HG03521 (cell line): Measurements from ENCODE around the gene ORAI3.
A peak's percentile ranks its signal among the peaks of the same experiment; 100 is the strongest.

Experiments
- ATAC-seq: cut with Tn5 transposase; IDR thresholded peaks from one replicate; pipeline ENCODE4 v1.9.1; 2021; ENCODE audit warnings: mild to moderate bottlenecking, moderate library complexity; ENCODE audit not compliant: unreplicated experiment

The ORAI3 gene

GRCh38 chr16:30948667-30949649 lies at the start of gene ORAI3:
ORAI3 (plus strand) TSS chr16:30949068; CDS start chr16:30949290, 222 bp downstream.
- ATAC-seq = peak; percentile 59

DNA sequence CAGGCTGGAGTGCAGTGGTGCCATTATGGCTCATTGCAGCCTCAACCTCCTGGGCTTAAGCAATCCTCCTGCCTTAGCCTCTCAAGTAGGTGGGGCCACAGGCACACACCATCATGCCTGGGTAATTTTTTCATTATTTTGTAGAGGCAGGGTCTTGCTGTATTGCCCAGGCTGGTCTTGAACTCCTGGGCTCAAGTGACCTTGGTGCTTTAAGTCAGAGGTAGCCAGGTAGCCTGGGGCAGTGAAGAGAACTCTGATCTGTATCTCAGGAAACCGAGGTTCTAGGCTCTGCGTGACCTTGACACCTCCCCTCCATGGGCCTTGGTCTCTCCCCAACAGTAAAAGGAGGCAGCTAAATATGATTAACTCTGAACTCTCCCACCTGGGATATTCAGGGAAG lies 49.1 kb upstream of the ORAI3 start:
- no peak for ATAC-seq

GRCh38 chr16:30900588-30900987 lies 48.3 kb upstream of the ORAI3 start:
- no peak for ATAC-seq

- ATAC-seq = no peak
Measured at GRCh38 chr16:30901201-30902028, 47.5 kb upstream of the ORAI3 start.

GRCh38 chr16:30902029-30902972 lies 46.6 kb upstream of the ORAI3 start:
- peak; percentile 47 for ATAC-seq

- no peak for ATAC-seq
Measured at GRCh38 chr16:30903002-30903401, 45.9 kb upstream of the ORAI3 start.

GRCh38 chr16:30903596-30903995 lies 45.3 kb upstream of the ORAI3 start:
- ATAC-seq = no peak

- no peak for ATAC-seq
Measured at GRCh38 chr16:30904114-30904780, 44.6 kb upstream of the ORAI3 start.

DNA sequence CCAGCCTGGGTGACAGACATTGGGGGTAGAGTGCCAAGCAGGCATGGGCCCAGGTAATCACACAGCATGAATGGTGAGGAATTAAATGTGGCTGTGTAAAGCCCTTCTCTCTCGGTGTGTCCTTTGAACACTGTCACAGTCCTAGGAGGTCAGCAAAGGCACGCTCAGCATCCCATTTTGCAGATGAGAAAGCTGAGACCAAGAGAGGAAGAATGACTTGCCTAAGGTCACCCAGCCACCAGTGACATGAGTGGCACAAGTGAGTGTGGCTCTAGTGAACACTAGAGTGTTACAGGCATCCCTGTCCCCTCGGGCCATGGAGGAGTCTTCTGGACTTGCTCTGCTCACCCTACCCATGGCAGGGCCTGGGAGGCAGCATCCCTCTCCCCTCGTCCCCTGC lies 41.8 kb upstream of the ORAI3 start:
- no peak for ATAC-seq

- no peak for ATAC-seq
Measured at GRCh38 chr16:30910427-30911029, 38.3 kb upstream of the ORAI3 start.

GRCh38 chr16:30912794-30913412 lies 36.0 kb upstream of the ORAI3 start:
- no peak for ATAC-seq

DNA sequence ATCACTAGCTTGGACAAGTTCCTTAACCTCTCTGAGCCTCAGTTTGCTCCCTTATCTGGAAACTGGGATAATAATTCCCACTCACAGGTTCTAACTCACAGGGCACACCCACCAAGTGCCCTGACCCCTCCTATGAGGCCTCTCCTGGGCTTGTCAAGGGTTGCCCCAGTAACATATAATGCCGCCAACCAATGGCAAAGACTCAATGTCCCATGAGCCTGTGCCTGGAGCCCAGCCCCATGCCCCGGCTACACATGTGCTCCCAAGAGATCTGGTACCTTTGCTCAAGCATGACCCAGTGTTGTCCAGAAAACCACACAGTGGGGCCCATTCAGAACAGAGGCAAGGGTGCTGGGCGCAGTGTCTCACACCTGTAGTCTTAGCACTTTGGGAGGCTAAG lies 34.0 kb upstream of the ORAI3 start:
- no peak for ATAC-seq

DNA sequence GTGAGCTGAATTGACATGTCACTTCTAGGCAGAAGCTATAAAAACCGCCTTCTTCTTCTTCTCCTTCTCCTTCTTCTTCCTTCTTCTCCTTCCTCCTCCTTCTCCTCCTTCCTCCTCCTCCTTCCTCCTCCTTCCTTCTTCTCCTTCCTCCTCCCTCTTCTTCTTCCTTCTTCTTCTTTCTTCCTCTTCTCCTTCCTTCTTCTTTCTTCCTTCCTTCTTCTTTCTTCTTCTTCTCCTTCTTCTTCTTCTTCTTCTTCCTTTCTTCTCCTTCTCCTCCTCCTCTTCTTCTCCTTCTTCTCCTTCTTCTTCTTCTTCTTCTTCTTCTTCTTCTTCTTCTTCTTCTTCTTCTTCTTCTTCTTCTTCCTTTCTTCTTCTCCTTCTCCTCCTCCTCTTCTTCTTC lies 30.3 kb upstream of the ORAI3 start:
- no peak for ATAC-seq

DNA sequence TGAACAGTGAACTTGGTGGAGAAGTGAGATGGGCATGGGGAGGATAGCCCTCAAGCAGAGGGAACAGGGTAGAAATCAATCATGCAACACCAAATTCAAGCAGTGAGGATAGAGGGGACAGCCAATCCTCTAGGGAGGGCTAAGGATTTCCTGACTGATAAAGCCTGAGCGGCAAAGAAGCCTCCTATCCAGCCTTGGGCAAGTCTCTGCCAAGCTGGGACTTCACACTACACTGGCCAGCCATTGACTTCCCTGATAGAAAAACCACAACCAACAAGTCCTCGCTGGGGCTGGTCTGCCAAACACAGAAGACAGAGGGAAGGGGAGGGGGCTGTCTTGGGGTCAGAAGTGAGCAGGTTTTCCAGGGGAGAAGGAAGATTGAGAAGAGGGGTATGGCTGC lies 28.0 kb upstream of the ORAI3 start:
- no peak for ATAC-seq

DNA sequence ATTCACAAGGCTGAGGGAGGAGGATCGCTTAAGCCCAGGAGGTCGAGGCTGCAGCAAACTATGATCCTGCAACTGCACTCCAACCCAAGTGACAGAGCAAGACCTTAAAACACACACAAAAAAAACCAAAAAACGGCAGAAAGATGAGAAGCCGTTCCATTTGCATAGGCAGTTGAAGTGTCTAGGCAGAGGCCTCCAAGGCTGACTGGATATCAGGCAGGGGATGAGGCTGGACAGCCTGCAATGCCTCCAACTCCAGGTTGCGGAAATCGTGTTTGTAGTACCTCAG lies 27.5 kb upstream of the ORAI3 start:
- no peak for ATAC-seq

DNA sequence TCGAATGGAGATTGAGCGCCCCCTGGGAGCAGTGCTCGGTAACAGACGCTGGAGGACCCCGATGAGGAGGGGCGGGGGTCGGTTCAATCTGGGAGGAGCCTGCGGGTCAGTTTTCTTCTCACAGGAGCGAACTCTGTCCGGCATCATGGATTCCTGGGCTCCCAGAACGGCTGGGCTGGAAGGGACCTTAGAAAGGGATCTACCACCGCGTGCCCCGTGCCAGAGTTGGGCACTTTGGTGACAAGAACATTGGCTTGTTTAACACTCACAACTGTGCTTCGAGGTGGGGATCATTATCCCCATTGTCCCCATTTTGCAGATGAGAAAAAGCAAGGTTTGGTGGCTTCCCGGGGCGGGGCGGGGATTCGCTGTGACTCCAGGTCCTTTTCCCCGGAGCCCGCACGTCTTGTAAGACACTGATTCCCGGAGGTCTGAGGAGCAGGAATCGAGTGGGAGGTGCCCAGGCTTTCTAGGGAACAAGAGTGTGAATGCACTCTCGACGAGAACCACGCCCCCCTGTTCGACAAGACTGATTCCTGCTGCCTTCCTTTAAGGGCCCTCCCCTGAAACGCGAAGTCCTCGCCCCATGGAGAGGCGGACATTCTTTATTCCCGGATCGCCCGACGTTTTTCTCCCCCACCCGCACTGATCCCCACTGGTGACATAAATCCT lies 27.0 kb upstream of the ORAI3 start:
- ATAC-seq = no peak

DNA sequence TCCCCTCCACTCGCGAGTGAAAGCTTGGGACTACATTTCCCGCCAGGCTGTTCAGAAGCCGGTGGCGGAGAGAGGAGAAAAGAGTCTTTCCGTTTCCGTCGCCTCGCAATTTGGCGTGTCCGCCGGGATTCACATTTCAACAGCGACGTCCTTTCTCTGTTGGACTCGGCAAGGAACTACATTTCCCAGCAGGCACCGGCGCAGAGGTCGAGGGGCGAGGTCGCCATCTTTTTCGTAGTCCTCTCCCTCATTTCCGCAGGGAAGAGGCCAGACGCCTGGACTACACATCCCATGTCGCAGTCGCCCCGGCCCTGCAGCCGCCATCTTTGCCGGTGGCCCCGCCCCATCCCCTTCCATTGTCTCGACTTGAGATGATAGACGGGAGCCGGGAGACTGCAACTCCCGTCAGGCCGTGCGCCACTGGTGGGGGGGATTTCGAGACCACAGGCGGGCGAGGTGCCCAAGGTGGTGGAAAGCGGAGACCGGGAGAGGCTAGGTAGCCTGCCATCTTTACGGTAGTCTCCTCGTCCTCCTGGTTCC lies 26.4 kb upstream of the ORAI3 start:
- ATAC-seq = peak; percentile 71

DNA sequence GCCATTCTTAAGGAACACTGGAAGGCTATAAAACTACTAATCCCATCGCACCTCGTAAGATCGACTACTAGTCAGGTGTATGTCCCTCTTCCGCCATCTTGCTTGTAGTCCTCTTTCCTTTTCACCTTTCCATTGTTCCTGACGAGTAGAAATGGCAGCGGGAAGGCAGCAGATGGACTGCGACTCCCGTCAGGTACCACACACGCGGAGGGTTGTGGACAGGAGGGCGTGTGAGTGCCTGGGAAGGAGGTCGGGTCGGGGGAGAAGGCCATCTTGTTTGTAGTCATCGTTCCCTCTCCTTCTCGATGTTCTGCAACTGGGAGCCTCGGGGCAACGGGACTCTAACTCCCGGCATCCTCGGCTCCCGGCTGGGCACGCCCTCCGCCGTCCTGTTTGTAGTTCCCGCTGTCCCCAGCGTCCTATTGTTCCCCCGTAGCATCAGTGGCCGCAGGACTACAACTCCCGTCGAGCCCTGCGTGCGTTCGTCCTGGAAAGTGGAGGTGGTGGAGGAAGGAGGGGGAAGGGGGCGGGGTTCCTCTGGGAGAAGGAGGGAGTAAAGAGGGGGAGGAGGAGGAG lies 25.8 kb upstream of the ORAI3 start:
- peak; percentile 67 for ATAC-seq
